Activated naive CD4-positive, alpha-beta T cell treated with anti-CD3 and anti-CD28 coated beads, Interleukin-2, amount 10 ng/mL, durations not matched to agents 7 days and 5 days (primary cell): Measurements from ENCODE around the gene AUP1.

ENCODE experiments used
- CTCF ChIA-PET: fragments of 350-600 bp; sonication (Branson Sonifier 250); formaldehyde crosslinking; loops from one replicate; lab custom pipeline; 2021; ENCODE audit warnings: antibody characterized with exemption; lab: Charles Lee
- DNase-seq: peaks from one replicate; pipeline ENCODE4 v3.0.0-alpha.2; 2020
- H3K27ac Mint-ChIP-seq: one replicate; pipeline ENCODE4 v1.8.0; 2021; ENCODE audit warnings: mild to moderate bottlenecking, moderate library complexity, mixed read lengths
- H3K27me3 Mint-ChIP-seq: one replicate; pipeline ENCODE4 v1.8.0; 2021; ENCODE audit warnings: mild to moderate bottlenecking, mixed read lengths
- H3K36me3 Mint-ChIP-seq: one replicate; pipeline ENCODE4 v1.8.0; 2021; ENCODE audit warnings: mixed read lengths
- H3K4me1 Mint-ChIP-seq: one replicate; pipeline ENCODE4 v1.8.0; 2021; ENCODE audit warnings: mixed read lengths
- H3K4me3 Mint-ChIP-seq: one replicate; pipeline ENCODE4 v1.8.0; 2021; ENCODE audit warnings: mild to moderate bottlenecking, moderate library complexity, mixed read lengths
- H3K9me3 Mint-ChIP-seq: one replicate; pipeline ENCODE4 v1.8.0; 2021; ENCODE audit warnings: mixed read lengths

The AUP1 gene

GRCh38 chr2:74482801-74483674 lies 46.5 kb downstream of the AUP1 start, which contains the start of the genes CCDC142 and TTC31:
TSS of gene CCDC142 (minus strand) at chr2:74482998. CDS start at chr2:74482837, 161 bp downstream.
TSS of gene TTC31 (plus strand) at chr2:74483081. CDS start at chr2:74483096, 15 bp downstream.
- Mint-ChIP-seq H3K27me3 (no peaks in the 10 kb centered on the region), H3K9me3 (no peaks in the 10 kb centered on the region), H3K27ac (peak within 1 kb of the TSS; percentile 98), H3K4me1 (peaks cover 51% of the 10 kb centered on the region), H3K4me3 (peak within 1 kb of the TSS; percentile 100), H3K36me3 (peaks cover 37% of the 10 kb centered on the region)
- DNase-seq = peak; percentile 96
- CTCF ChIA-PET = interaction anchor here (0.8 to 6.1 kb wide), 21 partner anchors 9 to 118 kb away, joined by 3 to 86 read pairs (median 4); partner anchors contain the start of genes AUP1, HTRA2, INO80B and MOGS

GRCh38 chr2:74481961-74482800 lies 47.3 kb downstream of the AUP1 start:
- Mint-ChIP-seq H3K36me3 (peaks cover 42% of the 10 kb centered on the region), H3K27me3 (no peaks in the 10 kb centered on the region), H3K4me1 (peaks cover 51% of the 10 kb centered on the region), H3K4me3 (peak overlapping the region; percentile 100), H3K9me3 (no peaks in the 10 kb centered on the region), H3K27ac (peak overlapping the region; percentile 98)
- CTCF ChIA-PET = interaction anchor here (0.8 to 6.1 kb wide), 16 partner anchors 8 to 147 kb away, joined by 3 to 86 read pairs (median 4); partner anchors contain the start of genes AUP1, HTRA2, INO80B and MOGS
- peak; percentile 75 for DNase-seq

- Mint-ChIP-seq H3K4me3 (peak overlapping the region; percentile 100), H3K4me1 (peaks cover 48% of the 10 kb centered on the region), H3K36me3 (peaks cover 38% of the 10 kb centered on the region), H3K27ac (no peak overlapping the region), H3K27me3 (no peaks in the 10 kb centered on the region), H3K9me3 (no peaks in the 10 kb centered on the region)
- DNase-seq = no peak
- CTCF ChIA-PET = interaction anchor here (0.7 to 6.1 kb wide), 10 partner anchors 9 to 147 kb away, joined by 3 to 86 read pairs (median 8); partner anchors contain the start of genes AUP1, HTRA2, INO80B and MRPL53
Measured at GRCh38 chr2:74481431-74481830, 48.1 kb downstream of the AUP1 start.
